ENCODE results near the gene WDR18.

DNA sequence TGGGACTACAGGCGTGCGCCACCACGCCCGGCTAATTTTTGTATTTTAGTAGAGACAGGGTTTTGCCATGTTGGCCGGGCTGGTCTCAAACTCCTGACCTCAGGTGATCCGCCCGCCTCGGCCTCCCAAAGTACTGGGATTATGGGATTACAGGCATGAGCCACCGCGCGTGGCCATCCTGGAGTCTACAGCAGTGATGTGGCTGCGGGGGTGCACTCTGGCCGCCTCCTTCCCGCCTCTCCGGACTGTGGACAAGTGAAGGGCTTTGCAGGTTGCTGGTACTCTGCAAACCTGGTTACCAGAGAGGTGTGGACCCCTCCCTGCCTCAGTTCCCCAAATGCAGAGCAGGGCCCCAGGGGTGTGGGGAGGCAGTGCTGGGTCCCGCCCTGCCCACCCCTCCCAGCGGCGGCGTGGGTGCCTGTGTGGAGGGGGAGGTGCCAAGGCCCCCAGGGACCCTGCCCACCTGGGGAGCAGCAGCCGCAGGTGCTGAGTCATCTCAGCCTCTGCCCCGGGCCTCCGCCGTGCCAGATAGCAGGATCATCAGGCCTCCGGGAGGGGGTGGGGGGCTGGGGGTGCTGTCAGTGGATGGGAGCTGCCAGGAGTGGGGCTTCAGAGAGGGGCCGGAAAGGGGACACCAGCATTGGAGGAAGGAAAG, 35.2 kb upstream of the WDR18 start:
- TF ChIP-seq, protein P1, sequence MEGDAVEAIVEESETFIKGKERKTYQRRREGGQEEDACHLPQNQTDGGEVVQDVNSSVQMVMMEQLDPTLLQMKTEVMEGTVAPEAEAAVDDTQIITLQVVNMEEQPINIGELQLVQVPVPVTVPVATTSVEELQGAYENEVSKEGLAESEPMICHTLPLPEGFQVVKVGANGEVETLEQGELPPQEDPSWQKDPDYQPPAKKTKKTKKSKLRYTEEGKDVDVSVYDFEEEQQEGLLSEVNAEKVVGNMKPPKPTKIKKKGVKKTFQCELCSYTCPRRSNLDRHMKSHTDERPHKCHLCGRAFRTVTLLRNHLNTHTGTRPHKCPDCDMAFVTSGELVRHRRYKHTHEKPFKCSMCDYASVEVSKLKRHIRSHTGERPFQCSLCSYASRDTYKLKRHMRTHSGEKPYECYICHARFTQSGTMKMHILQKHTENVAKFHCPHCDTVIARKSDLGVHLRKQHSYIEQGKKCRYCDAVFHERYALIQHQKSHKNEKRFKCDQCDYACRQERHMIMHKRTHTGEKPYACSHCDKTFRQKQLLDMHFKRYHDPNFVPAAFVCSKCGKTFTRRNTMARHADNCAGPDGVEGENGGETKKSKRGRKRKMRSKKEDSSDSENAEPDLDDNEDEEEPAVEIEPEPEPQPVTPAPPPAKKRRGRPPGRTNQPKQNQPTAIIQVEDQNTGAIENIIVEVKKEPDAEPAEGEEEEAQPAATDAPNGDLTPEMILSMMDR (IDR thresholded peaks at IDR 0.05; ENCODE audit: insufficient read depth, low read length): no peak
- TF ChIP-seq GABPA (IDR thresholded peaks at IDR 0.05; ENCODE audit: low read depth): no peak
- TF ChIP-seq POLR2AphosphoS5 (IDR thresholded peaks at IDR 0.05; ENCODE audit: low read depth): no peak
- no peak for TF ChIP-seq SPI1 (IDR thresholded peaks at IDR 0.05; ENCODE audit: borderline replicate concordance, low read depth)
- TF ChIP-seq, protein P2, sequence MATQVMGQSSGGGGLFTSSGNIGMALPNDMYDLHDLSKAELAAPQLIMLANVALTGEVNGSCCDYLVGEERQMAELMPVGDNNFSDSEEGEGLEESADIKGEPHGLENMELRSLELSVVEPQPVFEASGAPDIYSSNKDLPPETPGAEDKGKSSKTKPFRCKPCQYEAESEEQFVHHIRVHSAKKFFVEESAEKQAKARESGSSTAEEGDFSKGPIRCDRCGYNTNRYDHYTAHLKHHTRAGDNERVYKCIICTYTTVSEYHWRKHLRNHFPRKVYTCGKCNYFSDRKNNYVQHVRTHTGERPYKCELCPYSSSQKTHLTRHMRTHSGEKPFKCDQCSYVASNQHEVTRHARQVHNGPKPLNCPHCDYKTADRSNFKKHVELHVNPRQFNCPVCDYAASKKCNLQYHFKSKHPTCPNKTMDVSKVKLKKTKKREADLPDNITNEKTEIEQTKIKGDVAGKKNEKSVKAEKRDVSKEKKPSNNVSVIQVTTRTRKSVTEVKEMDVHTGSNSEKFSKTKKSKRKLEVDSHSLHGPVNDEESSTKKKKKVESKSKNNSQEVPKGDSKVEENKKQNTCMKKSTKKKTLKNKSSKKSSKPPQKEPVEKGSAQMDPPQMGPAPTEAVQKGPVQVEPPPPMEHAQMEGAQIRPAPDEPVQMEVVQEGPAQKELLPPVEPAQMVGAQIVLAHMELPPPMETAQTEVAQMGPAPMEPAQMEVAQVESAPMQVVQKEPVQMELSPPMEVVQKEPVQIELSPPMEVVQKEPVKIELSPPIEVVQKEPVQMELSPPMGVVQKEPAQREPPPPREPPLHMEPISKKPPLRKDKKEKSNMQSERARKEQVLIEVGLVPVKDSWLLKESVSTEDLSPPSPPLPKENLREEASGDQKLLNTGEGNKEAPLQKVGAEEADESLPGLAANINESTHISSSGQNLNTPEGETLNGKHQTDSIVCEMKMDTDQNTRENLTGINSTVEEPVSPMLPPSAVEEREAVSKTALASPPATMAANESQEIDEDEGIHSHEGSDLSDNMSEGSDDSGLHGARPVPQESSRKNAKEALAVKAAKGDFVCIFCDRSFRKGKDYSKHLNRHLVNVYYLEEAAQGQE (IDR thresholded peaks at IDR 0.05; ENCODE audit: insufficient replicate concordance, low read depth): no peak

Measured in HL-60 (cell line).